ENCODE measurements around the gene LRRTM3.

DNA sequence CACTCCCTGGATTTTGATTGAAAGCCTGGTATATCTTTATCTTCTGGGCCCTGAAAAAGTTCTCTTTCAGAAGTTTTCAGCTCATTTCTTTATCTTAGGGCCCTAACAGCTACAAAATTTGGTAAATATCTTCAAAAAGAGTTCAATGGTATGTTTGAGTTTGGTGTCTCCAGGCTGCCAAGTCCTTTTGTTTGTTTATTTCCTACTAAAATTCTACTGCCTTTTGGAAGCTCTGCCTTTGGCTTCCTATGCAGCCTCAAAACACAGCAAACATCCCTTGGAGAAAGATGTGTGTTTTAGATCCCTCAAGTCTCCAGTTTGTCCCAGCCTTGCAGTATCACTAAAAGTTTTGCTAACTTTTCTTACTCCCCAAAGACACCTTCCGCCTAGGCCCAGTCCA lies 146.8 kb downstream of the LRRTM3 start:
- TF ChIP-seq POLR2A (IDR thresholded peaks at IDR 0.05), result no peak
- TF ChIP-seq, protein P1, sequence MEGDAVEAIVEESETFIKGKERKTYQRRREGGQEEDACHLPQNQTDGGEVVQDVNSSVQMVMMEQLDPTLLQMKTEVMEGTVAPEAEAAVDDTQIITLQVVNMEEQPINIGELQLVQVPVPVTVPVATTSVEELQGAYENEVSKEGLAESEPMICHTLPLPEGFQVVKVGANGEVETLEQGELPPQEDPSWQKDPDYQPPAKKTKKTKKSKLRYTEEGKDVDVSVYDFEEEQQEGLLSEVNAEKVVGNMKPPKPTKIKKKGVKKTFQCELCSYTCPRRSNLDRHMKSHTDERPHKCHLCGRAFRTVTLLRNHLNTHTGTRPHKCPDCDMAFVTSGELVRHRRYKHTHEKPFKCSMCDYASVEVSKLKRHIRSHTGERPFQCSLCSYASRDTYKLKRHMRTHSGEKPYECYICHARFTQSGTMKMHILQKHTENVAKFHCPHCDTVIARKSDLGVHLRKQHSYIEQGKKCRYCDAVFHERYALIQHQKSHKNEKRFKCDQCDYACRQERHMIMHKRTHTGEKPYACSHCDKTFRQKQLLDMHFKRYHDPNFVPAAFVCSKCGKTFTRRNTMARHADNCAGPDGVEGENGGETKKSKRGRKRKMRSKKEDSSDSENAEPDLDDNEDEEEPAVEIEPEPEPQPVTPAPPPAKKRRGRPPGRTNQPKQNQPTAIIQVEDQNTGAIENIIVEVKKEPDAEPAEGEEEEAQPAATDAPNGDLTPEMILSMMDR (IDR thresholded peaks at IDR 0.05), result no peak
